HG03521 (cell line): Measurements from ENCODE around the gene BMP7.

Source experiments
- ATAC-seq: cut with Tn5 transposase; IDR thresholded peaks from one replicate; pipeline ENCODE4 v1.9.1; 2021; ENCODE audit warnings: mild to moderate bottlenecking, moderate library complexity; ENCODE audit not compliant: unreplicated experiment

BMP7 gene

DNA sequence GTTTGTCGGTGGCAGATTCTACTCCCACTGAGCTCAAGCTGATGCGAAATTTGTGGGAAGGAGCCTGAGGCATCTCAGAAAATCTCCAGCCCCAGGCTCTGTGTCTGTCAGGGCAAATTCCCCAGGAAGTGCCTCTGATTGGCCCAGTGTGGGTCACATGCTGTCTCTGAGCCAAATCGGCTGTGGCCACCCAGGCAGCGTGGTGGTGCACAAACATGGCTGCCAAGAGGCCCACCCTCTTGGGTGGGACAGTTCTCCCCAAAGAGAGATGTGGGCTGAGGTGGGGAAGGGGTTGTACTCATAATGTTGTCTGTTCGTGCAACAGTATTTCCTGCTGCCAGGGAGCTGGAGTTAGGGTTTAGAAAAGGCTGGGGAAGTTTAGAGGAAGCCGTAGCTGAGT, 130.6 kb downstream of the BMP7 start:
- ATAC-seq, result no peak

GRCh38 chr20:57134804-57135203, 131.6 kb downstream of the BMP7 start:
- no peak for ATAC-seq

DNA sequence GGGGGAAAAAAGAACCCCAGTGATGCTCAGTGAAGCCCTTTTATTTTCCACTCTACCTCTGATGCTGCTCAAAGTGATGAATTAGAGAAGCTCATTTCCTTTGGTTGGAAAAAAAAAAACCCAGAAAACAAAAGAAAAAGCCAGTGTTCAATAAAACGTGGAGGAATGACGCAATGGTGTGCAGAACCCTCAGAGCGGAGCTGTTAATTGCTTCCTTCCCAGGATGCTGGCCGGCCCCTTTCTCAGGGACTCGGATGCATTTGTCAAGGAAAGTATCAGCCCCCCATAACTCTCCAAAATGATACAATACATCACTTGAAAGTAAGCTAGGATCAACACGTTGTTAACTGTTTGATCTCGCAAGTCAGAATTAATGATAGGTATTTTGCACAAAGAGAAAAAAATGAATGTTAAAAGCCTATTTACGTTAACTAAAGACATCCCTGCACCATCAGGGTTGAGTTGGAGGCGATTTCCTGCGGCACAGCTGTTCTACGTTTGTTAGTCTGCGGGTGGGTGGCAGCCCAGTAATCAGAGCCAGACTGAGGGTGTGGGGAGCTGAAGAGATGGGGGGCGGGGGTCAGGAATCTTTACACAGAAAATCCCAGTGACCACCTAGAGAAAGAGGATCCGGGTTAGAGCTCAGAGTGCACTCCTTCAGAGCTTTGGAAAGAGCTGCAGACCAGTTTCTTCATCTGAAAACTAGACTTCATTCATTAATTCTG, 132.4 kb downstream of the BMP7 start:
- no peak for ATAC-seq

DNA sequence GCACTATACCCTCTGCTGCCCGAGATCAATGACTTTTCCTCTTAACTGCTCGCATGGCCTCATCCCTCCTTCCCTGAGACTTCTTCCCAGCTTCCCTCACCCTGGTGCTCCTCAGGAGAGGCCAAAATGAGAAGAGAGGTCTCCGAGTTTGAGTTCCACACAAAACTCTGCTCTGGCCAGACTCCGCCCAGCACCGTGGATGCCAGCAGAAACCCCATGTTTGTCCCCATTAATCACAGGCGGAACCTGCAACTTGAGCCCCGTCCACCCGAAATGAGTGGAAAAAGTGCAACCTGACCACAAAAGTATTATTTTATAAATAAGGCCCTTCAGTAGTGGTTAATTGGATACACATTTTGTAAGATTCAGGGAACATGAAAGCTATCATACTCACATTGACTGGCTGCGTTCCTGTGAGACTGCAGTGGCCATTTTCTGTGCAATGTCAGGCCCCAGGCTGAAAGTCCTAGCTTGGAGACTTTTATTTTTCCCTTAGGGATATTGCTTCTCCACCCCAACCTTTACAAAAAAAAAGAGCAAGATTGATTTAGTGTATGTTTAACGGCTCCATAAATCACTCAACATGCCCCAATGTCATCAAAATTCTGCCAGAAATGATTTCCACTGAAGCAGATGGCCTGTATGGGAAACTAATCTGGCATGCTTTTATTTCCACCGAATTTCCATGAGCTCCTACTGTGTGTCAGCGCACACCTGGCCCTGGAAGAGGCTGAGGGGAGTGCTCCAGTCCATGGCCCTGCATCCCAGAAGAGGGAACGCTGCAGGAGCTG, 134.6 kb downstream of the BMP7 start:
- no peak for ATAC-seq

- no peak for ATAC-seq
Measured at GRCh38 chr20:57131077-57131476, 135.4 kb downstream of the BMP7 start.

DNA sequence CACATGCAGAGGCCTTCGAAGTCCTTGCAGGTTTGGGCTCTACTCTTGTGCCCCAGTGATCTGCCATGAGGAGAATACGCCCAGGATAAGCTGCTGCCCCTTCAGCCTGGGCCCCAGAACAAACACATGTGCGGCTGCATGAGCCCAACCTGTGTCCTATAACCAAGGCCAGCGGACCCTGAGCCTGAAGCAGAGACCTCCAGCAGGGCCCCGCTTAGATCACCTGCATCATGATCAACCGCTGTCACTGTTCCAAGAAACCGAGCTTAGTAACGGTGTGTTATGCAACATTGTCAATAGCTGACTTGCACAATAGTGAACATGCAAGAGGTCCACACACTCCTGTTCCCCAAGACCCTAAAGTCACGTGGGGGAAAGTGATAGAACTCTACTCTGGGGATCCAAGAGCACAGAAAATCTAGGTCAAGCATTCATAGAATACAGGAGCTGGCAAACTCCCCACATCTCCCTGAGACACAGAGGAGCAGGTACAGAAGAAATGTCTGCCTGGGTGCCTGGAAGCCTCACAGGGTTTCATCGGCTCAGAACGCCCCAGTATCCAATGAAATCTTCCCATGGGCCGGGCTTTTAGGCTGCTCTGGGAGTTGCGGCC, 136.2 kb downstream of the BMP7 start:
- no peak for ATAC-seq

DNA sequence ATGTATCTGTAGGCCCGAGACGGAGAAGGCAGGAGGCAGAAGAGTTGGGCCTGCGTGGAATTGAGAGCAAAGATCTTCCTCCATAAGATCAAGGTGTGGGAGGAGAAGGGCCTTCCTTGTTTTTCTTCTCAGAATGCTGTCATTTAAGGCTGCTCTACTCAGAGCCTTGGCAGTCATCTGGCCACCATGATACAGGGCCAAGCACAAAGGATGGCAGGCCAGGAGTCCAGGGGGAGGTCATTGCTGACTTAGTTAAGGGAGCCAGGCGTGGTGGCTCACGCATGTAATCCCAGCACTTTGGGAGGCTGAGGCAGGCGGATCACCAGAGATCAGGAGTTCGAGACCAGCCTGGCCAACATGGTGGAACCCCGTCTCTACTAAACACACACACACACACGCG, 137.1 kb downstream of the BMP7 start:
- ATAC-seq, result no peak

- no peak for ATAC-seq
Measured at GRCh38 chr20:57128044-57128757, 138.2 kb downstream of the BMP7 start.

- ATAC-seq, result no peak
Measured at GRCh38 chr20:57126481-57127092, 139.9 kb downstream of the BMP7 start.

GRCh38 chr20:57124800-57125517, 141.5 kb downstream of the BMP7 start:
- ATAC-seq, result no peak

GRCh38 chr20:57124366-57124765, 142.1 kb downstream of the BMP7 start:
- ATAC-seq, result no peak

- ATAC-seq, result no peak
Measured at GRCh38 chr20:57123504-57123903, 142.9 kb downstream of the BMP7 start.

- no peak for ATAC-seq
Measured at GRCh38 chr20:57122536-57123489, 143.6 kb downstream of the BMP7 start.

- no peak for ATAC-seq
Measured at GRCh38 chr20:57118964-57119363, 147.5 kb downstream of the BMP7 start.
